GM18873 (cell line): Measurements from ENCODE around the gene PSME2.

Experiments used
- ATAC-seq: cut with Tn5 transposase; IDR thresholded peaks from one replicate; pipeline ENCODE4 v1.9.1; 2021; ENCODE audit warnings: mild to moderate bottlenecking, moderate library complexity, moderate number of reproducible peaks; ENCODE audit not compliant: unreplicated experiment, low FRiP score

Gene PSME2

GRCh38 chr14:24157331-24157730, 10.9 kb upstream of the PSME2 start:
- no peak for ATAC-seq

GRCh38 chr14:24156840-24157239, 10.4 kb upstream of the PSME2 start:
- ATAC-seq = no peak

DNA sequence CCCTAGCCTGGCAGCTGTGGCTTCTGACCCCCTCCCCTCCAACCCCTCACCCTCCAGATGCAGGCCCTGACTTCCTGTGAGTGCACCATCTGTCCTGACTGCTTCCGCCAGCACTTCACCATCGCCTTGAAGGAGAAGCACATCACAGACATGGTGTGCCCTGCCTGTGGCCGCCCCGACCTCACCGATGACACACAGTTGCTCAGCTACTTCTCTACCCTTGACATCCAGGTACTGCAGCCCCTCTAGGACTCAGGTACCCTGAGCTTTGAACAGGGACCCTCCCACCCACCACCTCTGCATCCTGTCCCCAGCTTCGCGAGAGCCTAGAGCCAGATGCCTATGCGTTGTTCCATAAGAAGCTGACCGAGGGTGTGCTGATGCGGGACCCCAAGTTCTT, 8.7 kb upstream of the PSME2 start:
- ATAC-seq = no peak

DNA sequence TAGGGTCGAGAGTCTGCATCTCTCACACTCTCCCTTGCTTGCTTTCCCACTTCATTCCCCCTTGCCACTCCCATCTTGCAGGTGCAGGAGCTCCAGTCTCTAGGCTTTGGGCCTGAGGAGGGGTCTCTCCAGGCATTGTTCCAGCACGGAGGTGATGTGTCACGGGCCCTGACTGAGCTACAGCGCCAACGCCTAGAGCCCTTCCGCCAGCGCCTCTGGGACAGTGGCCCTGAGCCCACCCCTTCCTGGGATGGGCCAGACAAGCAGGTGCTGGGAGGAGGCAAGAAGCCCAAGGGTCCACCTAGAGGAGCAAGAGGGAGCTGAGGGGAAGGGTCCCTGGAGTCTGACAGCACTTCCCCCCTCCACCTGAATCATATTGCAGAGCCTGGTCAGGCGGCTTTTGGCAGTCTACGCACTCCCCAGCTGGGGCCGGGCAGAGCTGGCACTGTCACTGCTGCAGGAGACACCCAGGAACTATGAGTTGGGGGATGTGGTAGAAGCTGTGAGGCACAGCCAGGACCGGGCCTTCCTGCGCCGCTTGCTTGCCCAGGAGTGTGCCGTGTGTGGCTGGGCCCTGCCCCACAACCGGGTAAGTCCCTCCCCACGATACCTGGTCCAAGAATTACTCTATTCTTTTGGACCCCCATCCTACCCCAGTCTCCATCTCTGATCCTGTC, 5.1 kb upstream of the PSME2 start:
- no peak for ATAC-seq

GRCh38 chr14:24150993-24151392, 4.6 kb upstream of the PSME2 start:
- ATAC-seq = no peak

DNA sequence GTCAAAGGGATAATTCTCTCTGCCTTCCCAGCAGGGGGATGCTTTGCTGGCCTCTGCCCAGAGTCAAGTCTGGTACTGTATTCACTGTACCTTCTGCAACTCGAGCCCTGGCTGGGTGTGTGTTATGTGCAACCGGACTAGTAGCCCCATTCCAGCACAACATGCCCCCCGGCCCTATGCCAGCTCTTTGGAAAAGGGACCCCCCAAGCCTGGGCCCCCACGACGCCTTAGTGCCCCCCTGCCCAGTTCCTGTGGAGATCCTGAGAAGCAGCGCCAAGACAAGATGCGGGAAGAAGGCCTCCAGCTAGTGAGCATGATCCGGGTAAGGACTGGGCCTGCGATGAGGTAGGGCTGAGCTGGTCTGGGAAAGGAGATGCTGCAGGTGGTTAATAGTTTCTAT, 4.2 kb upstream of the PSME2 start:
- ATAC-seq = no peak

- ATAC-seq = no peak
Observed at GRCh38 chr14:24150061-24150460, 3.7 kb upstream of the PSME2 start.

DNA sequence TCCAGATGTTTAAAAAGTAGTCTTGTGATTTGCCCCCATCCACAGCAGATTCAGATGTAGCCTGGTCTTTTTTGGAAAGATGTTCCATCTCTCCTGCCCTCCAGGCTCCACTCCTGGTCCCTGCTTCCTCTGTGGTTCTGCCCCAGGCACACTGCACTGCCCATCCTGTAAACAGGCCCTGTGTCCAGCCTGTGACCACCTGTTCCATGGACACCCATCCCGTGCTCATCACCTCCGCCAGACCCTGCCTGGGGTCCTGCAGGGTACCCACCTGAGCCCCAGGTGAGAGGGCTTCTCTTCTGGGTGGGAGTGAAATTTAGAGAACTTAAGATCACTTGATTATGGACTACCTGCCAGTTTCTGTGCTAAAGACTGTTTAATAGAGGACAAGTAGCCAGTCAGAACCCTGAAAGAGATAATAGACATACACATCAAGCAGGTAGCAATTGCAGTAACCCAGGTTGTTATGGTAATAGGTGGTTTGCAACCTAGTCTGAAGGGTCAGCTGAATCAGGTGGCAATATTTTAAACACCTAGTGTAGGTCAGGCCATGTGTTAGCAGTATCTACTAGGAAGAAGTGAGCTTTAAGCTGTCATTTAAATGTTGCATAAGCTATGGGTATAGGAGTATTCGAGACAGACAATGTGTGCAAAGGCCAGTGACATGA, 3.0 kb upstream of the PSME2 start:
- no peak for ATAC-seq

- no peak for ATAC-seq
Observed at GRCh38 chr14:24147761-24148428, 1.5 kb upstream of the PSME2 start.

GRCh38 chr14:24146978-24147760, 759 bp upstream of the PSME2 start, which contains the start of gene RNF31:
Gene RNF31, plus strand, starts transcription at chr14:24147498. Its CDS starts 201 bp downstream, at chr14:24147699.
- ATAC-seq = peak; percentile 83

DNA sequence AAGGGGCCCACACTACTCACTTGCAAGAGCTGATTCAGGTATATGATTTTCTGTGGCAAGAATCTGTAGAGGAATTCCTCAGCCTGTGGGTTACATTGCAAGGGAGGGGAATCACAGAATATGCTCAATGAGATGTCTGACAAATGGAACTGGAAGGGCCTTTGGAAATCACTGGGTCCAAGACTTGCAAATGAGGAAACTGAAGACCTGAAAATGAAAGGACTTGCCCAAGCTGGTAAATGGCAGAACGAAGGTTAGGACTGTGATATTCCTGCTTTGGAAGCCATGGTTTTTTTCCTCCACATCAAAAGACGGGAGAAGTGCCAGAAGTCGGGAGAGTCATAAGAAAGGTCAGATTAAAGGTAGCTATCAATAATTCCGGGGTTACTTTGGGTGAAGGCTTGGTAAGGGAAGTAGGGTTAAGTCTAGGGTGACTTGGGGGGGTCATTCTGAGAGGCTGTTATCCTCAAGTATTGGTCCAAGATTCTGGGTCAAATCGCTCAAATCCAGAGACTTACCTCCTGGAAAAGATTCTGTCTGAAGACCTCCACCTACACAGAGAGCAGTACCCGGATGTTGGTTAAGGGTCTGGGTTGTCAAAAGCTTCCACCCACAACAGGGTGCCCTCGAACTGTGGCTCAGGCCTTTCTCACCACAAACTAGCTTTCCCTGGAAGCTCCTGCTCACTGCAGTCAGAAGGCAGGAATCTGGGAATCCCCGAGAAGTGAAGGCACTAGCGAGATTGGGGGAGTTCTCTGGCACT, 539 bp downstream of the PSME2 start:
- ATAC-seq = no peak

GRCh38 chr14:24145219-24145618, 1.2 kb downstream of the PSME2 start:
- no peak for ATAC-seq

GRCh38 chr14:24144451-24144850, 2.0 kb downstream of the PSME2 start:
- ATAC-seq = no peak

DNA sequence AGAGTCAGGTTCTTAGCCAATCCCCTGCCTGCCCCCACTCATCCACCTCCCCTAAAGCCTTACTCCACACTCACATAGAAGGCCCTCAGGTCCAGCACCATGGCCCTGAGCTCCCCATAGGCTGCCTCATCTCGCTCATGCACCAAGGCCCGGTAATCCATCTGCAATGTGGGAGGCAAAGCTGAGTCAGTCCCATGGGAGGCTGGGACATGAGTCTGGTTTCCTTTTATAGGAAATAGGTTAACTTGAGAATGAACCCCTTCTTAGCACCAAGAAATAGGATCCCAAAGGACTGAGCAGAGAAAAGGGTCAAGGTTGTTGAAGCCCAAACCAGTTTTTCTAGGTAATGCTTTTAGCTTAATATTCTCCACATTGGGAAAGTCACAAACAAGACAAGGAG, 2.9 kb downstream of the PSME2 start:
- no peak for ATAC-seq

DNA sequence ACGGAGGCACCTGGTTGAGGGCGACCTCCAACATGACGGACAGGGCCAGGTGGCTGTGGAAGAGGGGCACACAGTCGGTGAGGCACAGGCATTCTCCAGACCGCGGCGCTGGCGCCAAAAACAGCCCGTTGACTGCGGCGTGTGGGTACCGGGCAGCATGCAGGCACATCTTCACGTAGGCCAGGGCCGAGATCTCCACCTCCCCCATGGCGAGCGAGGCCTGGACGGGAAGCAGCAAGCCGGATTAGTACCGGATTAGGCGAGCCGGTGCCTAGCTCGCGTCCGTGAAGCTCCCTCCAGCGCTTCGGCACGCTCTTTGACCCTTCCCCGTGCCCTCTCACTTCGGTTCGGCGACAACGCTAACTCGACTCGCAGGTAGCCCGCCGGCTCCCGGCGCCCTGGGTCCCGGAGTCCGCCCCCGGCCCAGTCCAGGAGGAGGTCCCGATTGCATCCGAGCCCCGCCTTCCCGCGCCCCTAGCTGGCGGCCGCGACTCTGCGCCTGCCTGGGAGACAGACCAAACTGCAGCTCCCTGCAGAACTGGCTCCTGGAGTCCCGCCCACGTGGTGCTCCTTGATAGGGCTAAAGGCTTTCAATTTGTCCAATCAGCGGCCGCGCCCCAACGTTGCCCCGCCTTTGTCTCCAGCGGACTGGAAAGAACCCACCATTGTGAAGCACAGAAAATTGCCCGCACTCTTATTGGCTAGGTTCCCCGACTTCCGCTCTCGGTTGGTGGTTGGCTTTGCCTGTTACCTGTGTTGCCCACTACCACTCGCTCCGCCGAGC, 5.1 kb downstream of the PSME2 start, which contains the start of gene EMC9:
Gene EMC9, minus strand, starts transcription at position 495 of the 784 bp plus-strand sequence. Its CDS starts 287 bp downstream, at position 208.
- peak; percentile 83 for ATAC-seq

DNA sequence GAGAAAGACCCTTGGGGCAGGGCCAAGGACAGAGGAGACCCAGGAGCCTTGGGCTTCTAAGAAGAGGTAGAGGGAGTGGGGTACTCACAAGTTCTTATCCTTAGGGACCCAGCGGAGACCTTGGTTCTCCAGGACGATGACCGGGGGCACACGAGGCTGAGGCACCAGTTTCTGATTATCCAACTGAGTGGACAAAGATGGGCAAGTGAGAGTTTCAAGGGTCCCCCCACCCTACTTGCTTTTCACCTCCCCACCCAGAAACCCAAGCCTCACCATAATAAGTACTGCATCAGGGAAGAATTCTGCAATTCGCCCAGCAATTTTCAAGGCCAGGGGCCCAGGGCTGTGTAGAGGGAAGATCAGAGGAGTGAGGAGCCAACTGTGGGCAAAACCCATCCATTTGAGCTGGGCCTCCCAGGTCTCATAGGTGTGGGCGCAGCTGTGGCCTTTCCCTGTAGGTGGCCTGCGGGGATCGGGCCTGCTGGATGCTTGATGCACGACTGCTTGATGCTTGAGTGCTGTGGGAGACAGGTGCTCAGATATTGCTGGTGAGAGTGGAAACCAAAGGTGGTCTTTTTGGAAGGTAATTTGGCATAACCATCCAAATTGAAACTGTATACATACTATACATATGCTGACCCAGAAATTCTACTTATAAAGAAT, 7.0 kb downstream of the PSME2 start:
- no peak for ATAC-seq

GRCh38 chr14:24138396-24139271, 7.8 kb downstream of the PSME2 start:
- no peak for ATAC-seq
